TTC549 (cell line): ENCODE measurements around the gene PPP1R3G.
"Not testable (repeated sequence)": the region's sequence is repeated elsewhere in the genome, so short reads cannot be mapped to it uniquely, and the experiment has no call there.

ENCODE experiments used
- FAIRE-seq: peaks from 2 replicates; lab custom pipeline; 2012; peaks lifted over from hg19 to GRCh38; lab: Jason Lieb, UNC

PPP1R3G gene

DNA sequence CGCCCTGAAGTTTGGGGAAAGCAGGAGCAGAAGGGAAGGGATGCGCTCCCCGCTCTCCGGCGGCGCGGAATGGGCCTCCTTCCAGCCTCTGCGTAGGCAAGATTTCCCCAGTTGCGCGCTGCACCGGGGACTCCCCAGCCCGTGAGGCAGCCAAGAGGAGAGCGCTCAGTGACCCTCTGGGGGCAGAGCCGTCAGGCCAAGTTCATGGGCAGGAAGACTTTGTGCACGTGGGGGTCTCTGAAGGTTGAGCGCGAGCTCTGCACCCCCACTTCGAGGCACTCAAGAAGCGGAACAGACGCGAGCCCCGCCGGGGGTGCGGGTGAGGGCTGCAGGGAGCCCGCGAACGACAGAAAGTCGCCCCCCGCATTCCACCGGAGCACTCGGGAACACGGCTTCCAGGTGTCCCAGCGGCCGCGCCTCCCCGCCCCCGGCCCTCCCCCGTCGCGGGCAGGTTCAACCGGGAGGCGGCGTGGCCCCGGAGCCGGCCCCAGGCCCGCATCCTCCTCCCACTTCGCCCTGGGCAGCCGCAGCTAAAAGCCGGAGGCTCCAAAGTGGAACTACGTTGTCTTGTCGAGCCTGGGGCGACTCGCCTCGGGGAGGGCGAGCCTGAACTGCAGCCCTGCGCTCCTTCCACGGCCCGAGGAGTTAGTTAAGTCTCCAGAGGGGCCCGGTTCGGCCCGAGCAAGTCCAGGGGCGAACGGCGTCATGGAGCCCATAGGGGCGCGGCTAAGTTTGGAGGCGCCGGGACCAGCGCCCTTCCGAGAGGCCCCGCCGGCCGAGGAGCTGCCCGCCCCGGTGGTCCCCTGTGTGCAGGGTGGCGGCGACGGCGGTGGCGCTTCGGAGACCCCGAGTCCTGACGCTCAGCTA is at the start of gene PPP1R3G:
PPP1R3G (plus strand) TSS at position 561 of the 867 bp plus-strand sequence; CDS start at position 706, 145 bp downstream.
- FAIRE-seq: no peak

DNA sequence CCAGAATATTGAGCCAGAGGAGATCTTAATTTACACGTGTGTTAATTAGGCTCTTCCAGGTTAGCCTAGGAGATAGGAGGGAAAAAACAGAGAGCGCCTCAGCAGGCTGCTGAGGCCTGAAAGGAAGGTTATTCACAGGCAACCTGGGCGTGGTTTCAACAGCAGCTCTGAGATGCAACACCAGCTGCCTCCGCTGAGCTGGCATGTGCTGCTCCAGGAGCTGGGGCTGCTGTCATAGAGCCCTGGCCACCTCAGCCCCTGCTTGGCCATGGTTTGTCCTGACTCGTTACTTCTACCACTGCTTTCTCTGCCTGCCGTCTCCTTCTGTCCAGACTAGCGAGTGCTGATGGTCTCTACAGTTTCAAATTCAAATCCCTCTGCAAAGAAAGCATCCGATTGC is 48.9 kb upstream of the PPP1R3G start:
- no peak for FAIRE-seq

DNA sequence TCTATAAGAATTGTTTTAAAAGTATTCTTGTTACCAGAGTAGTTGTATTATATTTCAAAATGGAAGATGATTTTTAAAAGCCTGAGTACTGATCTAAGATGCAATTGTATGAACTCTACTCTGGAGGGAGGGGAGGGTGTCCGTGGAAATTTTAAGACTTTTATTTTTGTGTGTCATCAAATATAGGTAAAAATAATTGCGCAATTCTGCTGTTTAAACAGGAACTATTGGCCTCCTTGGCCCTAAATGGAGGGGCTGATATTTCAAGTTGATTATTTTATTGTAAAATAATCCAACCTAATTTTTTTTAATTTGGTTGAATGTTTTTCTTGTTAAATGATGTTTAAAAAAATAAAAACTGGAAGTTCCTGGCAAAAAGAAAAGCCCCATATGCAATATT is 43.2 kb upstream of the PPP1R3G start:
- no peak for FAIRE-seq

DNA sequence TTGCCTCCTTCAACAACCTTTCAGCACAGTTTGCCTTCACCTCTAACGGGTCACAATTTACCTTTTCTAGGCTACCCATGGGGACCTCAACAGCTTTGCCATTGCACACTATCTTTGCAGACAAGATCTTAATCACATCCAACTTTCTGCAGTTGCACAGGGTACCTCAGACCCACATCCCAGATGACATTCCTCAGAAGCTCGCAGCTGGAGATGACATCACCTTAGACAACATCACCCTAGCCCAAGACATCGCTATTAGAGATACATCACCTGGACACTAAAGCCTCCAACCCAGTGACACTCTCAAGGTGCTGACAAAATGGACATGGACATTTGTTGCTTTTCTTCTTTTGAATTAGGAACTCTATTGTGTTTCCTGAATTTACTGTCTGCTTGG is 42.7 kb upstream of the PPP1R3G start:
- FAIRE-seq: no peak

DNA sequence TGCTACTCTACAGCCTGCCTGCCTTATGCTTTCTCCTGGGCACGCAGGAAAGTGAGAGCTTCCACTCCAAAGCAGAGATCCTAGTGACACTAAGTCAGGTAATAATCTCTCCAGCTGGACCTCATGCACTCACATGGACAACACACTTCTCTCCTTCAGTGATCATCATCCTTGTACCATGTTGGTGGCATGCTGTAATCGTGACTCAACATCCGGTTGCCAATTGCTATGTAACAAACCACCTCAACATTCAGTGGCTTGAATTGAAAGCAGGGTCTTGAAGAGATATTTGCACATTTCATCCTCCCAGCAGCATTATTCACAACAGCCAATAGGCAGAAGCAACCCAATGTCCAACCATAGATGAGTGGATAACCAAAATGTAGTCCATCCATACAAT is 40.3 kb upstream of the PPP1R3G start:
- no peak for FAIRE-seq

DNA sequence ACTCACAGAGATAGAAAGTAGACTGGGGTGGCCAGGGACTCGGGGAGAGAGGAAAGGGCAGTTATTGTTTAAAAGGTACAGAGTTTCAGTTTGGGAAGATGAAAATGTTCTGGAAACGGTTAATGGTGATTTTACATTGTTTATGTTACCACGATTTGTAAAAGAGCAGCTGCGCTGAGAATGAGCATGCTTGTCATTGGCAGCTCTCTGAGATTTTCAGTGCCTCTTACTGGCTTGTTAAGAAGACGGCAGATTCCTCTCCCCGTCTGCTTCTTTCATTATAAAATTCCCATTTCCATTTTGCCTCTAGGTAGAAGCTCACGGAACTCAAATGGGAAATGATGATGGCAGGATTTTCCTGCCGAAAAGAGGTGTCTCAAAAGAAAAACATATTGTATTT is 39.7 kb upstream of the PPP1R3G start:
- FAIRE-seq: no peak

DNA sequence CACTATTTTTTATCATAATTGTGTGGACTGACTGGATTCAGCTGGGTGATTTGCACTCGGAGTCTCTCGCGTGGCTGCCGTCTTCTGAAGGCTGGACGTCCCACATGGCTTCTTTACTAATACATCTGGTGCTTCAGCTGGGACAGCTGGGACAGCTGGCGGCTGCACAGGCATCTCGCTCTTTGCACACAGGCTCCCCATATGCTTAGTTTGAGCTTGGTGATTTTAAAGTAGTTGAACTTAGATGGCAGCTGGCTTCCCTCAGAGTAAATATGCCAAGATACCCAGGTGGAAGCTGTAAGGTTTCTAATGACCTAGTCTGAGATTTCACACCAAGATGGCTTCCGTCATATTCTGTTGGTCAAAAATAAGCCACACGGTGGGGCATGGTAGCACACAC is 38.7 kb upstream of the PPP1R3G start:
- no peak for FAIRE-seq

DNA sequence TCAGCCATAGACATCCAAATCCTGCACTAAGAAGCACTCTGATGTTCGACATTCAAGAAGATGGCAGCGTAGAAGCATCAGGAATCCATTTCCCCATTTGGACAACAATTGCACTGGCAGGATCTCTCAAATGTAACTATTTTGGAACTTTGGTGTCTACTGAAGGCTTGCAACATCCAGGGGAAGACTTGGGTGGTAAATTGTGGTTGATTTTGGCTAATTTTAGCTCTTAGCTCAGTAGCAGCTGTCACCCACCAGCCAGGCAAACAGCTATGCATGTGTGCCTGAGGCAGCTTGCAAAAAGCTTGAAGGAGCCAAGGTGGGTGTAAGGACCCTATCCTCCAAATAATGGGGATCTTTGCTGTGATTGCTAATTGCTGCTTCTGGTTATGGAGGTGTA is 35.1 kb upstream of the PPP1R3G start:
- FAIRE-seq: no peak

DNA sequence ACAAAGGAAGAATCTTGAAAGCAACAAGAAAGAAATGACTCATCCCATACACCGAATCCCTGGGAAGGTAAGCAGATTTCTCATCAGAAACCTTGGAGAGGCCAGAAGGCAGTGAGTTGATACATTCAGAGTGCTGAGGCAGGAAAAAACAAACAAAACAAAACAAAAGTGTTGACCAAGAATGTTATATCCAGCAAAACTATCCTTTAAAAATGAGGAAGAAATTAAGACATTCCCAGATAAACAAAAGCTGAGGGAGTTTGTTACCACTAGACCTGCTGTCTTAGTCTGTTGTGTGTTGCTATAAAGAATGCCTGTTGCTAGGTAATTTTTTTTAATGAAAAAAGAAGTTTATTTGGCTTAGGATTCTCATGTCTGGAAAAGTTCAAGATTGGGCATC is 33.7 kb upstream of the PPP1R3G start:
- no peak for FAIRE-seq

DNA sequence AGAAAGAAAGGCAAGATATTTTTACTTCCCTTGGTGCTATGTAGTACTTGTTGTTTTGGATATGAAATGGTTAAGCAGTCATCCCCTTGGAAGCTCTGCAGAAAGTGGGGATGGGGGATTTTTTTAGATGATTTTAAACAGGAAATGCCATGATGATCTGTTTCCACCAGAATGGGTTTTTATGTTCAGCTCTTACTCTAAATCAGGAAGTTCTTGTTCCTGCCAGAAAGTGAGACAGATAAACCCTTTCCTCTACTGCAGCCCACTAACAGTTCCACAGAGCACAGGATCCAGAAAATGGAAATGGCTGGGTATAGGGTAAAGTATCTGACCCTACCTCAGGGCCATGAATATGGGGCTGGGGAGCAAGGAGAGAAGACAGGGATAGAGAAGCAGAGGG is 32.1 kb upstream of the PPP1R3G start:
- FAIRE-seq: no peak

DNA sequence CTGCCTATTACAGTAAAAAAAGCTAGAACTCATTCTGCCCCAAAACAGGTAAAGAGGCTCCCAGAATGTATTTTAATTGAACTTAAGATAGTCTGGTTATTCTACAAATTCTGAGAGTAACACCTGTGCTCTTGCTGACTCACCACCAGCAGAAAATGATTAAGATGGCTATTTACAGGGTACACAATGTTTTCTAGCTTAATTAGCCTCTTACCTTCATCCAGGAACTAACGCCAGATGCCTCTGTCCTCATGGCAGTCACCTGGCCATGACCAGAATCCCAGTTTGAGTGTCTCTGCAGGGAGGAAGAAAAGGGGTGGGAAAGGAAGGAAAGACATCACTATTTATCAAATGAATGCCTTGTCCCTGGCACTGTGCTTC is 31.3 kb upstream of the PPP1R3G start:
- FAIRE-seq: no peak

DNA sequence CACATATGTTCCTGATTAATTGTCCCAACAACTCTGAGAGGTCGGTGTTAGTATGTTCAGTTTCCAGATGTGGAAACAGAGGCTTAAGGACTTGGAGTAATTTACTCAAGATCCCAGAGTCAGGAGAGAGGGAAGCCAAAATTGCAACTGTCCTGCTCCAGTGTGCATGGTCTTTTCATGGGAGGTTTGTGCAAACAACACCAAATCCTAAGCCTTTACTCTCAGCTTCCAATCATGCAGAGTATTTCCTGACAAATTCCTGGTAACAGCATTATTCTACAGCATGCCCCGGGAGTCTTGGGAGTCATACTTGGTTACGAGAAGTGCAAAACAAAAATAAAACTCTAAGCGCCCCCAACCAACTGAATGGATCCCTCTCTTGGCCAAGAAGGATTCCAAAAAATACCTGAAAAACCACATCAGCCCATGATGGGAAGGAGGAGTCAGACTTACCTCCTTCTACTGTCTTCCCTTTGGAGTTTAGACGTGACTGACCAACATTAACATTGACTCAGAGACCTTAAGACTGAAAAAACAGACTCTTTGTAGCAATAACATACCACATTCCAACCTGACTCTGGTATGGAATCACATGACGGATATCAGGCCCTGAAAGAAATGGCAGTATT is 30.8 kb upstream of the PPP1R3G start:
- no peak for FAIRE-seq

DNA sequence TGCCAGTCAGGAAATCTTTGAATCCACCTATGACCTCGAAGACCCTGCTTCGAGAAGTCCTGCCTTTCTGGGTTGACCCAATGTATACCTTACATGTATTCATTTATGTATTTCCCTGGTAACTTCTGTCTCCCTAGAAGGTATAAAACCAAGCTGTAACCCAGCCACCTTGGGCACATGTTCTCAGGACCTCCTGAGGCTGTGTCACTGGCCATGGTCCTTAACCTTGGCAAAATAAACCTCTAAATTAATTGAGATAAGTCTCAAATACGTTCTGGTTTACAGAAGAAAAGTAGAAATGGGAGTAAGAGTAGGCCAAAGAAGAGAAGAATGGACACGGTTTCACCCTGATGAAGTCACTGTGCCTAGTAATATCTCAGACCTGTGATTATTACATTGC is 30.0 kb upstream of the PPP1R3G start:
- FAIRE-seq: no peak

DNA sequence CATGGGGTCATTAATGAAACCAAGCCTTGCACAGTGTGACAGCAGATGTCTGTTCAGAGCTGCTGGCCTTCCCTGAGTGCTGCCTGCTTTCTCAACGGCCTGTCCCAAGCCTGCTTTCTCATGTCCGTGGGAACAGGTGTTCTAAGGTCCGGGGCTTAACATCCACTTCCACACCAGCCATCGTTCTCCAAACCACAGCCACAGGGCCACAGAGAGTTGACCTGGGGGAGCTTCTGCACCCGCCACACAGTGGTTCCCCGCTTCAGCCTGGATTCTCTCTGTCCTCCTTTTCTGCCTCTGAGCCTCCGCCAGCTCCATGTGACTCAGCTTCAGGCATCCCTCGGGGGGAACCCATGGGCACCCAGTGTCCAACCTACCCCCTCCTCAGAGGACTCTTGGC is 26.9 kb upstream of the PPP1R3G start:
- FAIRE-seq: no peak

DNA sequence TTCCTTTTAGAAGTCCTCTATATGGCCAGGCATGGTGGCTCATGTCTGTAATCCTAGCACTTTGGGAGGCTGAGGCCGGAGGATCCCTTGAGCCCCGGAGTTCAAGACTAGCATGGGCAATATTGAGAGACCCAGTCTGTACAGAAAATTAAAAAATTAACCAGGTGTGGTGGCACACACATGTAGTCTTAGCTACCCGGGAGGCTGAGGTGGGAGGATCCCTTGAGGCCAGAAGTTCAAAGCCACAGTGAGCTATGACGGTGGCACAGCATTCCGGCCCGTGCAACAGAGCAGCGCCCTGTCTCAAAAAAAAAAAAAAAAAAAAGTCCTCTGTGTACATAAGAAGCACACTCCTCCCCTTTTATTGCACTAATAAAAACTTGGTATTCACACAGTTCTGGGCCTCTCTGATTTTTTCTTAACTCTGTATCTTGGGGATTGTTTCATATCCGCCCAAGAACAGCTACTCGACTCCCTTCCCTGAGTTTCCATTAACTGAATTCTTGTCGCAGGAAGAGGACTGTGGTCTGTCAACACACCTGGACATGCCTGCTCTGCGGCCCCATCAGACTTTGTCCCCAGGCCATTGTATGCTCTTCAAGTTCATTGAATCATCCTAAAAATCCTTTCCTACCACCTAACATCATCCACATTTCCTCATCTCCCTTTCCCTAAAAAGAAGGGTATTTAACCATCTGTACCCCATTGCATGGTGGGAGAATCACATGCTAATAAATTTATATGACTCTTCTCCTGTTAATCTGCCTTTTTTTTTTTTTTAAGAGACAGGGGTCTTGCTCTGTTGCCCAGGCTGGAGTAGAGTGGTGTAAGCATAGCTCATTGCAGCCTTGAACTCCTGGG is 25.9 kb upstream of the PPP1R3G start:
- no peak for FAIRE-seq

DNA sequence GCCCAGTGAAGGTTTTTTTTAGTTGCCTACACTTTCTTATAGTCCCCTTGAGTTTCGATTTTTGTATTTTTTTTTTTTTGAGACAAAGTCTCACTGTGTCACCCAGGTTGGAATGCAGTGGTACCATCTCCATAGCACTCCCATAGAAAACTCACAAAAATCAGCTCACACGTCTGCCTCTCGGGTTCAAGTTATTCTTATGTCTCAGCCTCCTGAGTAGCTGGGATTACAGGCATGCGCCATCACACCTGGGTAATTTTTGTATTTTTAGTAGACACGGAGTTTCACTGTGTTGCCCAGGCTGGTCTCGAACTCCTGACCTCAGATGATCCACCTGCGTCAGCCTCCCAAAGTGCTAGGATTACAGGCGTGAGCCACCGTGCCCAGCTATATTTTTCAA is 24.7 kb upstream of the PPP1R3G start:
- FAIRE-seq: not testable (repeated sequence)

DNA sequence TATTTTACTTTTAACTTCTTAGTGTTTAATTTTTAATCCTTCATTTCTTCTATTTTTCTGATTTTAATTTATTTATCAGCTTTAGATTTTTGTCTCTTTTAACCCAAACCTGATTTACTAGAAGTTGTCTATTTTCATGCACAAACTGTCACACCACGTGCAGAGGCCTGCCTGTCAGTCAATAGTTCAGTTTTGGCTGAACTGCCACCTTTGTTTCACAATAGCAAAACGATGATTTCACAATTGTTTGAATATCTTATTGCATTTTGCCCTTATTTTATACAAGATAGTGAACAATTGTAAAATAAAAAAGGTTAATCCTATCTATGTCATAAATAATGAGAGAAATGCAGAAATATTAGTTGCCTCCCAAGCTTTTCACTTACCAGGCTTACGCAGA is 24.0 kb upstream of the PPP1R3G start:
- no peak for FAIRE-seq

DNA sequence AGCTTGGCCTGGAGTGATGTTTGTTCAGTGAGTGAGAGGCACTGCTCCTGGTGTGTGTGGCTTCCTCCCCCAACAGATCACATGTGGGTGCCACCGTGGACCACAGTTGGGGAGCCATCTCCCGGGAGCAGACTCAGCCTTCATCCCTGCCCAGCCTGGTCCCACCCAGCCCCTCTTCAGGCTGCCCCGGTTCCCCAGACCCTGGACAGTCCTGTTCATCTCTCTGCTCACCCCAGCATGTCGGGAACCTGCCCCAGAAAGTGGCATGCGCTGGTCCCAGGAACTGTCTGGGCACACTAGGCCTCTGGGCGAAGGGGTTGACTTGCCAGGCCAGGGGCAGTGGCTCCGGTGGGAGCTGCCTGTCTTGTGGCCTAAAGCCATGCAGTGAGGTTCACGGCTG is 21.5 kb upstream of the PPP1R3G start:
- FAIRE-seq: no peak

DNA sequence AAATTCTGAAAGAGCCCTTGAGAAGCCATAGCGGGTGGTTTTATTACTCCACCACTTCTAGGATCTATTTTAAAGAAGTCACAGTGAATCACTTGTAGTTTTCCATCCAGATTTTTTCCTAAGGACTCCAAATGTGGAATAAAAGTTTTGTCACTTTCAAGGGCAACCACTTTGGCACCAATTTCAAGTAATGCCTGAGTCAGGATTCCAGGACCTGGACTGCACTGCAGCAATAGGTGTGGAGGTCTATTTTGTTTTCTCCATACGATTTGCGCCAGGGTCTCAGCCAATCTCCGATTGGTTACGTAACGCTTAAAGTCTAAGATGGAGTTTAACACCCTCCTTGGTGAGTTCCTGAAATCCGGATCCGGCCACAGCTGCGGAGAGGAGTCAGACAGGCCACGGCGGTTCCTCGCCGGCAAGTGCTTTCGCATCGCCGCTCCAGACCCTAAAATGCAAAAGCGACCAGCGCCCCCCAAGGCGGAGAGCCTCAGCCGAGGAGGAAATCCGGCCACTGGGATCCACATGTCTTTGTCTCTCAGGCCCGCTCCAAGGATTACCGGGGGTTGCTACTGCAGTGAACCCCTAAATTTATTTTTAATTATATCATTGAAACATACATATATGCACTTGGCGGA is 18.6 kb upstream of the PPP1R3G start:
- FAIRE-seq: no peak

DNA sequence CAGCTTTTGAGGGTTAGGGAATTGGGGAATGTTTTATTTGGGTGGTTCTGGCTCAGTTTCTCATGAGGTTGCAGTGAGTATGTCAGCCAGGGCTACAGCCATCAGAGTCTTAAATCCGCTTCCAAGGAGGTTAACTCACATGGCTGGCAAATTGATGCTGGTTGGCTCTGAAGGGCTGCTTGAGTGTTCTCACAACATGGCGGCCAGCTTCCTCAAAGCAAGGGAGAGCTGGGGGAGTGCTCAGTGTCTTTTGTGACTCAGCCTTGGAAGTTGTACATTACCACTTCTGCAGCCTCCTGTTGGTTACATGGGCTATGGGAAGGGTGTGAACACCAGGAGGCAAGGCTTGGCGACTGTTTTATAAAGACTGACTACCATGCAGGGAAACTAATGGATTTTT is 17.8 kb upstream of the PPP1R3G start:
- FAIRE-seq: no peak

DNA sequence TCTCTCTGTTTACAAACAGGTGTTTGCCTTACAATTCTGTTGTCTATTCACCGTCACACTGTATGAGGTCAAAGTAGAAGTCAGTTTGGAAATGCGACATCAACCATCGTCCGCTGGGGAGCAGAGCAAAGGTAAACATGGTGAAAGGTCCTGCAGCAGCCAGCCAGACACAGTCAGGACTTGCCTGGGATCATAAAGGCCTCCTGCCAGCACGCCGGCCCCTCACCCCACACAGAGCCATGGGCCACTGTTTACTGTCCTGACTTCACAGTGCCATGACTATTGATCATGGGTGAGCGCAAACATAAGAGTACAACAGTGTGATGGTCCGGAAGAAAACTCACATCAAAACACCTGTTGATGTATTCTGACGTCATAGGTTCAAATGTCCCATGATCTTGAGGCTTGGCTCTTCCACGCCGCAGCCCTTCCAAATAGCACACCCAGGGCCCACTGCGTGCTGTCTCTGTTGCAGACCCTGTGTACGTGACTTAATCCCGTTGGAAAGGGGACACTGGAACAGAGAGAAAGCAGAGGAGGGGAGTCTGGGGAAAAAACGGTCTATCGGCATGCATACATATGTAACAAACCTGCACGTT is 16.9 kb upstream of the PPP1R3G start:
- no peak for FAIRE-seq

DNA sequence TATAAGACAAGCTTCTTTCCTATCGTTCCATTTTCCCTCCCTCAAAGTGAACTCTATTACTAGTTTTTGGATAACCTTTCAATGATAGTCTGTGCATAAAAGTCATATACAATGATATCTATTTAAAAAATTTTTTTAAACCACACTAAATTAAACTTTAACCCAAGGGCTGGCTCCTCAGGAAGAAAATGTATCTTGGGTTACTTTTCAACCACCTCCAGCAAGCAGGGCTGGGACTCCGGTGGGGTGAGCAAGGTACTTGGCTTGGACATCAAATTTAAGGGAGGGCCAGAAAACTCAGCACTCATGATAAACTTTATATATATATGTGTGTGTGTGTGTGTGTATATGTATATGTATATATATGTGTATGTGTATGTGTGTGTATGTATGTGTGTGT is 13.9 kb upstream of the PPP1R3G start:
- FAIRE-seq: no peak
